ENCODE measurements around the gene XRCC3.

DNA sequence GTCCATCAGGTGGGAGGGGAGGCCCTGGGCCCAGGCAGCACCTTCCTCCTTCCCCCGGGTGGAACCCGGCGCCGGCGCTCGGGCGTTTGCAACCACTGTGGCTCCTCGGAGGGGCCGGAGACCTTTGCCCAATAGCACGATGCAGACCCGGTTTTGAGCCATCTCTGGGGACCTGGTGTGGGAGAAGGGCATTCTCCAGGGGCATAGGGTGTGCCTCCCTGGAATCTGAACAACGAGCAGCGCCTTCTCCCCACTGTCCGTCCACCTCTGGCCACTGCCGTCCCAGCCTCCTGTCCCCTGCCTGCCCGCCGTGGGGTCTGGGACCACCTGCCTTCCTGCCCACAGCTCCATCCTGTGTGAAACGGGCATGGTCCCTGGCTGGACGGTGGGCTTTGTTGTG lies 12.9 kb upstream of the XRCC3 start:
- no peak for TF ChIP-seq POLR2AphosphoS5 (IDR thresholded peaks at IDR 0.05)
- TF ChIP-seq, protein P1, sequence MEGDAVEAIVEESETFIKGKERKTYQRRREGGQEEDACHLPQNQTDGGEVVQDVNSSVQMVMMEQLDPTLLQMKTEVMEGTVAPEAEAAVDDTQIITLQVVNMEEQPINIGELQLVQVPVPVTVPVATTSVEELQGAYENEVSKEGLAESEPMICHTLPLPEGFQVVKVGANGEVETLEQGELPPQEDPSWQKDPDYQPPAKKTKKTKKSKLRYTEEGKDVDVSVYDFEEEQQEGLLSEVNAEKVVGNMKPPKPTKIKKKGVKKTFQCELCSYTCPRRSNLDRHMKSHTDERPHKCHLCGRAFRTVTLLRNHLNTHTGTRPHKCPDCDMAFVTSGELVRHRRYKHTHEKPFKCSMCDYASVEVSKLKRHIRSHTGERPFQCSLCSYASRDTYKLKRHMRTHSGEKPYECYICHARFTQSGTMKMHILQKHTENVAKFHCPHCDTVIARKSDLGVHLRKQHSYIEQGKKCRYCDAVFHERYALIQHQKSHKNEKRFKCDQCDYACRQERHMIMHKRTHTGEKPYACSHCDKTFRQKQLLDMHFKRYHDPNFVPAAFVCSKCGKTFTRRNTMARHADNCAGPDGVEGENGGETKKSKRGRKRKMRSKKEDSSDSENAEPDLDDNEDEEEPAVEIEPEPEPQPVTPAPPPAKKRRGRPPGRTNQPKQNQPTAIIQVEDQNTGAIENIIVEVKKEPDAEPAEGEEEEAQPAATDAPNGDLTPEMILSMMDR (IDR thresholded peaks at IDR 0.05) = no peak
- no peak for TF ChIP-seq EP300 (IDR thresholded peaks at IDR 0.05)
